Neuronal stem cell (in vitro differentiated cells): ENCODE data around the gene ADGRE3.

Experiments
- DNase-seq: peaks from one replicate; pipeline ENCODE4 v3.0.0-alpha.2; 2013; ENCODE audit warnings: low spot score
- H2AFZ ChIP-seq: one replicate; pipeline ENCODE4 v1.6.1; 2013; ENCODE audit warnings: mild to moderate bottlenecking, low read length, inconsistent platforms
- H2AK5ac ChIP-seq: 2 replicates; pipeline ENCODE4 v1.6.1; 2013; ENCODE audit warnings: low read depth, mild to moderate bottlenecking, inconsistent platforms, low read length, moderate library complexity, mixed read lengths
- H2BK120ac ChIP-seq: 2 replicates; pipeline ENCODE4 v1.6.1; 2013; ENCODE audit warnings: low read depth, mild to moderate bottlenecking, inconsistent platforms, low read length, moderate library complexity, mixed read lengths
- H2BK12ac ChIP-seq: one replicate; pipeline ENCODE4 v1.6.1; 2013; ENCODE audit warnings: low read length, inconsistent platforms
- H2BK15ac ChIP-seq: 2 replicates; pipeline ENCODE4 v1.6.1; 2013; ENCODE audit warnings: mild to moderate bottlenecking, low read length, inconsistent platforms, mixed read lengths
- H2BK5ac ChIP-seq: one replicate; pipeline ENCODE4 v1.6.1; 2013; ENCODE audit warnings: inconsistent platforms, mild to moderate bottlenecking, low read length, moderate library complexity
- H3K14ac ChIP-seq: one replicate; pipeline ENCODE4 v1.6.1; 2013; ENCODE audit warnings: low read length, inconsistent platforms
- H3K18ac ChIP-seq: 2 replicates; pipeline ENCODE4 v1.6.1; 2013; ENCODE audit warnings: low read length, inconsistent platforms
- H3K23ac ChIP-seq: 2 replicates; pipeline ENCODE4 v1.6.1; 2013; ENCODE audit warnings: low read depth, mild to moderate bottlenecking, mixed read lengths, low read length, inconsistent platforms; ENCODE audit not compliant: poor library complexity
- H3K27ac ChIP-seq: replicated peaks from 3 replicates; pipeline ENCODE4 v1.5.1; 2013; ENCODE audit warnings: low read length, inconsistent platforms
- H3K27me3 ChIP-seq, 3 experiments: 2 replicates each; pipeline ENCODE4 v1.6.1; 2013; ENCODE audit warnings: low read length in 3 of 3, mild to moderate bottlenecking in 2 of 3, inconsistent platforms in 1 of 3, low read depth in 1 of 3, mixed read lengths in 1 of 3, moderate library complexity in 1 of 3; ENCODE audit not compliant: control insufficient read depth in 3 of 3, insufficient read depth in 3 of 3
- H3K36me3 ChIP-seq, 2 donors: replicated peaks in 1 of 2; 2 replicates each; pipeline ENCODE4 v1.6.1; 2013; ENCODE audit warnings: low read length in 2 of 2; ENCODE audit not compliant: control insufficient read depth in 2 of 2, insufficient read depth in 2 of 2
- H3K4ac ChIP-seq: 2 replicates; pipeline ENCODE4 v1.6.1; 2013; ENCODE audit warnings: inconsistent platforms, mild to moderate bottlenecking, low read length, moderate library complexity
- H3K4me1 ChIP-seq, 2 donors: 1 replicate in 1 of 2; 2 replicates in 1 of 2; pipeline ENCODE4 v1.6.1; 2013; ENCODE audit warnings: low read length in 2 of 2, low read depth in 1 of 2; ENCODE audit not compliant: control insufficient read depth in 2 of 2, insufficient read depth in 1 of 2
- H3K4me2 ChIP-seq: one replicate; pipeline ENCODE4 v1.6.1; 2013; ENCODE audit warnings: mild to moderate bottlenecking, low read length, inconsistent platforms; ENCODE audit not compliant: insufficient read depth, poor library complexity, severe bottlenecking
- H3K4me3 ChIP-seq, 2 donors: 2 replicates each; pipeline ENCODE4 v1.5.1; 2013; ENCODE audit warnings: low read length in 2 of 2, mild to moderate bottlenecking in 2 of 2, inconsistent platforms in 1 of 2, moderate library complexity in 1 of 2
- H3K79me1 ChIP-seq: one replicate; pipeline ENCODE4 v1.6.1; 2013; ENCODE audit warnings: low read depth, mild to moderate bottlenecking, inconsistent platforms, low read length, moderate library complexity
- H3K9ac ChIP-seq: one replicate; pipeline ENCODE4 v1.6.1; 2013; ENCODE audit warnings: mild to moderate bottlenecking, low read depth, low read length, inconsistent platforms; ENCODE audit not compliant: poor library complexity
- H3K9me3 ChIP-seq, 2 donors: replicated peaks in 1 of 2; 2 replicates each; pipeline versions ENCODE3 to v1.6.1; 2013; ENCODE audit warnings: low read length in 2 of 2, mild to moderate bottlenecking in 2 of 2, inconsistent platforms in 1 of 2, low read depth in 1 of 2, mixed read lengths in 1 of 2, moderate library complexity in 1 of 2; ENCODE audit not compliant: control insufficient read depth in 2 of 2, insufficient read depth in 1 of 2
- H4K8ac ChIP-seq: one replicate; pipeline ENCODE4 v1.6.1; 2013; ENCODE audit warnings: low read depth, mild to moderate bottlenecking, inconsistent platforms, low read length, moderate library complexity
- H4K91ac ChIP-seq: one replicate; pipeline ENCODE4 v1.6.1; 2013; ENCODE audit warnings: low read length, low read depth, mild to moderate bottlenecking, inconsistent platforms; ENCODE audit not compliant: poor library complexity
- WGBS, 2 donors: extraction: QIAGEN DNeasy Blood & Tissue Kit; methylation state at CpG; one replicate each; pipeline ENCODE4 v1.1.7; 2013; ENCODE audit warnings: missing lambda C conversion rate in 2 of 2, mixed read lengths in 1 of 2; ENCODE audit not compliant: insufficient read length in 2 of 2, insufficient replicate concordance in 1 of 2; ENCODE audit errors: extremely low coverage in 2 of 2; 5-methylcytosine and 5-hydroxymethylcytosine counted together

ADGRE3 gene

GRCh38 chr19:14648506-14648905, 26.1 kb downstream of the ADGRE3 start:
- Histone ChIP-seq H3K36me3 (no peaks in the 10 kb centered on the region), H2BK15ac (no peak overlapping the region), H3K27ac (no peak overlapping the region), H3K79me1 (no peaks in the 10 kb centered on the region), H3K4me1 (peaks cover 0 to 2% of the 10 kb centered on the region in 2 donors), H3K9ac (no peak overlapping the region), H4K91ac (no peak overlapping the region), H3K4me2 (no peak overlapping the region), H3K4ac (no peak overlapping the region), H2BK5ac (no peak overlapping the region), H3K18ac (no peak overlapping the region), H2BK12ac (no peak overlapping the region), H3K4me3 (no peak overlapping the region), H4K8ac (no peak overlapping the region), H3K9me3 (peaks cover 0 to 11% of the 10 kb centered on the region in 2 donors), H2AK5ac (no peak overlapping the region), H3K14ac (no peak overlapping the region), H3K27me3 (peaks cover 0 to 7% (median 0%) of the 10 kb centered on the region in 3 experiments), H2BK120ac (no peak overlapping the region), H3K23ac (no peak overlapping the region), H2AFZ (no peak overlapping the region)
- no CpG with 5 or more reads among the region's 2 CpGs for WGBS, 2 donors
- DNase-seq: no peak

GRCh38 chr19:14639536-14640277, 34.9 kb downstream of the ADGRE3 start:
- H3K4me3 ChIP-seq: no peak overlapping the region
- H2AFZ ChIP-seq: no peak overlapping the region
- H3K27me3 ChIP-seq: peaks cover 0 to 10% (median 0%) of the 10 kb centered on the region in 3 experiments
- DNase-seq: no peak
- H2AK5ac ChIP-seq: no peak overlapping the region
- H3K79me1 ChIP-seq: no peaks in the 10 kb centered on the region
- H4K8ac ChIP-seq: no peak overlapping the region
- H2BK120ac ChIP-seq: no peak overlapping the region
- H3K18ac ChIP-seq: no peak overlapping the region
- no peaks in the 10 kb centered on the region for H3K36me3 ChIP-seq
- no peak overlapping the region for H2BK5ac ChIP-seq
- no peak overlapping the region for H3K4ac ChIP-seq
- no peak overlapping the region for H3K9ac ChIP-seq
- H2BK15ac ChIP-seq: no peak overlapping the region
- WGBS, 2 donors: no CpG with 5 or more reads among the region's 4 CpGs
- H3K14ac ChIP-seq: no peak overlapping the region
- H4K91ac ChIP-seq: no peak overlapping the region
- no peak overlapping the region for H3K4me2 ChIP-seq
- H3K27ac ChIP-seq: no peak overlapping the region
- H2BK12ac ChIP-seq: no peak overlapping the region
- peaks cover 8 to 15% of the 10 kb centered on the region in 2 donors for H3K9me3 ChIP-seq
- no peaks in the 10 kb centered on the region for H3K4me1 ChIP-seq
- no peak overlapping the region for H3K23ac ChIP-seq

- no peaks in the 10 kb centered on the region for H3K36me3 ChIP-seq
- no peak overlapping the region for H3K4me2 ChIP-seq
- no peak overlapping the region for H2AK5ac ChIP-seq
- DNase-seq: no peak
- H3K23ac ChIP-seq: no peak overlapping the region
- no peak overlapping the region for H3K4ac ChIP-seq
- H3K4me1 ChIP-seq: no peaks in the 10 kb centered on the region
- H3K27ac ChIP-seq: no peak overlapping the region
- H3K79me1 ChIP-seq: no peaks in the 10 kb centered on the region
- H2BK15ac ChIP-seq: no peak overlapping the region
- no peak overlapping the region for H3K9ac ChIP-seq
- WGBS, 2 donors: no CpG with 5 or more reads among the region's 1 CpG
- no peak overlapping the region for H2BK12ac ChIP-seq
- no peak overlapping the region for H3K14ac ChIP-seq
- no peak overlapping the region for H4K91ac ChIP-seq
- H2BK120ac ChIP-seq: no peak overlapping the region
- H4K8ac ChIP-seq: no peak overlapping the region
- H2BK5ac ChIP-seq: no peak overlapping the region
- peaks cover 0 to 6% (median 0%) of the 10 kb centered on the region in 3 experiments for H3K27me3 ChIP-seq
- H3K9me3 ChIP-seq: peaks cover 0 to 16% of the 10 kb centered on the region in 2 donors
- peak overlapping the region in 1 of 2 donors; percentile 65 for H3K4me3 ChIP-seq
- H2AFZ ChIP-seq: peak overlapping the region; percentile 2
- H3K18ac ChIP-seq: no peak overlapping the region
Observed at GRCh38 chr19:14632286-14632685, 42.4 kb downstream of the ADGRE3 start.

GRCh38 chr19:14629557-14629956, 45.1 kb downstream of the ADGRE3 start:
- no peak overlapping the region for H3K27ac ChIP-seq
- H3K27me3 ChIP-seq: peaks cover 0 to 3% (median 0%) of the 10 kb centered on the region in 3 experiments
- no peak overlapping the region for H2BK15ac ChIP-seq
- WGBS, 2 donors: no CpG with 5 or more reads among the region's 1 CpG
- H3K36me3 ChIP-seq: no peaks in the 10 kb centered on the region
- H3K9ac ChIP-seq: no peak overlapping the region
- H2BK12ac ChIP-seq: no peak overlapping the region
- H4K8ac ChIP-seq: no peak overlapping the region
- H3K4ac ChIP-seq: no peak overlapping the region
- no peaks in the 10 kb centered on the region for H3K79me1 ChIP-seq
- no peak overlapping the region for H3K4me2 ChIP-seq
- H4K91ac ChIP-seq: no peak overlapping the region
- H3K14ac ChIP-seq: no peak overlapping the region
- H3K4me3 ChIP-seq: no peak overlapping the region
- no peak overlapping the region for H2AFZ ChIP-seq
- no peak overlapping the region for H2AK5ac ChIP-seq
- no peak for DNase-seq
- H3K9me3 ChIP-seq: peaks cover 0 to 21% of the 10 kb centered on the region in 2 donors
- H2BK5ac ChIP-seq: no peak overlapping the region
- no peak overlapping the region for H3K23ac ChIP-seq
- no peaks in the 10 kb centered on the region for H3K4me1 ChIP-seq
- no peak overlapping the region for H3K18ac ChIP-seq
- H2BK120ac ChIP-seq: no peak overlapping the region
